IMR-90 (cell line): ENCODE results near the gene CREB5. TPM values are rescaled to one million over a fixed set of nuclear protein-coding genes. Genes with fewer than 3 reads are reported as not detected.
A peak's percentile ranks its signal among the peaks of the same experiment; 100 is the strongest.

ENCODE experiments used
- ATAC-seq: fragments of 200-7000 bp; cut with Tn5 transposase; 2 replicates; pipeline ENCODE4 v1.9.1; 2020; ENCODE audit warnings: low read depth, mild to moderate bottlenecking, moderate library complexity
- BruUV-seq: library from RNA; stranded (reverse); fragments of 400-500 nt; replicated peaks from 2 replicates; lab custom pipeline; 2021; lab: Mats Ljungman, UMichigan
- CTCF ChIA-PET: fragments of 300-600 bp; formaldehyde crosslinking; extraction: SDS; loops from one replicate; lab custom pipeline; 2021; ENCODE audit warnings: antibody characterized with exemption; lab: Yijun Ruan, JAX
- POLR2A ChIA-PET: fragments of 300-600 bp; sonication (Branson Sonifier 250); formaldehyde crosslinking; loops from one replicate; lab custom pipeline; 2022; ENCODE audit warnings: antibody characterized with exemption; ENCODE audit not compliant: unreplicated experiment; lab: Charles Lee
- DNase-seq: peaks from one replicate; pipeline ENCODE4 v3.0.0; 2013
- H2AFZ ChIP-seq: replicated peaks from 2 replicates; pipeline ENCODE3; 2013; ENCODE audit warnings: low read length, mild to moderate bottlenecking; ENCODE audit not compliant: poor library complexity
- H2AK5ac ChIP-seq: 2 replicates; pipeline ENCODE4 v1.6.1; 2013; ENCODE audit warnings: low read depth, low read length, inconsistent platforms
- H2AK9ac ChIP-seq: replicated peaks from 2 replicates; pipeline ENCODE3; 2013; ENCODE audit warnings: mild to moderate bottlenecking, low read depth, low read length, moderate library complexity; ENCODE audit not compliant: poor library complexity
- H2BK120ac ChIP-seq: 2 replicates; pipeline ENCODE4 v1.6.1; 2013; ENCODE audit warnings: low read depth, low read length, inconsistent platforms
- H2BK15ac ChIP-seq: 3 replicates; pipeline ENCODE4 v1.6.1; 2013; ENCODE audit warnings: low read depth, low read length, inconsistent platforms
- H2BK20ac ChIP-seq: 2 replicates; pipeline ENCODE4 v1.6.1; 2013; ENCODE audit warnings: low read depth, mild to moderate bottlenecking, inconsistent platforms, low read length, moderate library complexity
- H2BK5ac ChIP-seq: 2 replicates; pipeline ENCODE4 v1.6.1; 2013; ENCODE audit warnings: mild to moderate bottlenecking, low read depth, low read length, inconsistent platforms; ENCODE audit not compliant: poor library complexity, severe bottlenecking
- H3K14ac ChIP-seq: replicated peaks from 2 replicates; pipeline ENCODE4 v1.6.1; 2013; ENCODE audit warnings: low read depth, low read length, inconsistent platforms
- H3K18ac ChIP-seq: 2 replicates; pipeline ENCODE4 v1.6.1; 2013; ENCODE audit warnings: low read depth, low read length, control low read depth
- H3K23ac ChIP-seq: 2 replicates; pipeline ENCODE4 v1.6.1; 2013; ENCODE audit warnings: low read depth, low read length, inconsistent platforms
- H3K27ac ChIP-seq: 2 replicates; pipeline ENCODE4 v1.5.1; 2013; ENCODE audit warnings: mild to moderate bottlenecking, control low read depth, low read length; ENCODE audit not compliant: insufficient read depth
- H3K27me3 ChIP-seq: 2 replicates; pipeline ENCODE4 v1.6.1; 2013; ENCODE audit warnings: low read length; ENCODE audit not compliant: control insufficient read depth, insufficient read depth
- H3K36me3 ChIP-seq: 2 replicates; pipeline ENCODE4 v1.6.1; 2013; ENCODE audit warnings: low read length, mixed read lengths; ENCODE audit not compliant: control insufficient read depth, insufficient read depth
- H3K4ac ChIP-seq: 2 replicates; pipeline ENCODE4 v1.6.1; 2013; ENCODE audit warnings: low read depth, low read length, inconsistent platforms
- H3K4me1 ChIP-seq: 2 replicates; pipeline ENCODE4 v1.6.1; 2013; ENCODE audit warnings: low read length, mixed read lengths; ENCODE audit not compliant: control insufficient read depth, insufficient read depth
- H3K4me2 ChIP-seq: 2 replicates; pipeline ENCODE4 v1.6.1; 2013; ENCODE audit warnings: low read depth, mild to moderate bottlenecking, control low read depth, low read length, moderate library complexity
- H3K4me3 ChIP-seq: 2 replicates; pipeline ENCODE4 v1.5.1; 2013; ENCODE audit warnings: low read depth, mild to moderate bottlenecking, control low read depth, low read length, moderate library complexity; ENCODE audit not compliant: insufficient read depth
- H3K56ac ChIP-seq: 2 replicates; pipeline ENCODE4 v1.6.1; 2013; ENCODE audit warnings: low read length, inconsistent platforms; ENCODE audit not compliant: insufficient read depth; ENCODE audit errors: extremely low read depth
- H3K79me1 ChIP-seq, 2 experiments: 2 replicates each; pipeline ENCODE4 v1.6.1; 2013; ENCODE audit warnings: low read length in 2 of 2, inconsistent platforms in 1 of 2, low read depth in 1 of 2
- H3K9ac ChIP-seq: 2 replicates; pipeline ENCODE4 v1.6.1; 2013; ENCODE audit warnings: low read depth, low read length, control low read depth
- H3K9me1 ChIP-seq: 2 replicates; pipeline ENCODE4 v1.6.1; 2013; ENCODE audit warnings: low read length, inconsistent platforms; ENCODE audit not compliant: insufficient read depth
- H3K9me3 ChIP-seq: 2 replicates; pipeline ENCODE4 v1.6.1; 2013; ENCODE audit warnings: low read length; ENCODE audit not compliant: control insufficient read depth, insufficient read depth
- H4K20me1 ChIP-seq: 2 replicates; pipeline ENCODE4 v1.6.1; 2013; ENCODE audit warnings: low read length, inconsistent platforms; ENCODE audit not compliant: insufficient read depth
- H4K5ac ChIP-seq: 2 replicates; pipeline ENCODE4 v1.6.1; 2013; ENCODE audit warnings: mild to moderate bottlenecking, low read depth, low read length, control low read depth
- H4K8ac ChIP-seq, 2 experiments: 2 replicates each; pipeline ENCODE4 v1.6.1; 2013; ENCODE audit warnings: low read depth in 2 of 2, low read length in 2 of 2, control low read depth in 1 of 2, inconsistent platforms in 1 of 2
- H4K91ac ChIP-seq: 2 replicates; pipeline ENCODE4 v1.6.1; 2013; ENCODE audit warnings: low read depth, low read length, inconsistent platforms; ENCODE audit not compliant: insufficient read depth
- CEBPB ChIP-seq: IDR thresholded peaks from 2 replicates; pipeline ENCODE4 v1.6.1; 2012; ENCODE audit warnings: low read depth, low read length, improper control_type of control experiment
- ELK1 ChIP-seq: fragments of 150-350 bp; IDR thresholded peaks from 2 replicates; pipeline ENCODE4 v1.6.1; 2016; ENCODE audit warnings: low read depth, mild to moderate bottlenecking, low read length, moderate library complexity, borderline replicate concordance
- FOS ChIP-seq: fragments of 150-350 bp; IDR thresholded peaks from 2 replicates; pipeline ENCODE4 v1.6.1; 2016; ENCODE audit warnings: low read depth, low read length
- MAZ ChIP-seq: IDR thresholded peaks from 2 replicates; pipeline ENCODE4 v1.6.1; 2012; ENCODE audit warnings: low read depth, mild to moderate bottlenecking, low read length, improper control_type of control experiment, moderate library complexity, borderline replicate concordance
- NFE2L2 ChIP-seq: fragments of 150-350 bp; IDR thresholded peaks from 2 replicates; pipeline ENCODE4 v1.6.1; 2016; ENCODE audit warnings: low read depth, mild to moderate bottlenecking, low read length
- POLR2A ChIP-seq: IDR thresholded peaks from 2 replicates; pipeline ENCODE4 v1.6.1; 2012; ENCODE audit warnings: mild to moderate bottlenecking, low read depth, low read length
- RCOR1 ChIP-seq: IDR thresholded peaks from 2 replicates; pipeline ENCODE4 v1.6.1; 2012; ENCODE audit warnings: mild to moderate bottlenecking, low read length, improper control_type of control experiment; ENCODE audit not compliant: insufficient replicate concordance
- RFX5 ChIP-seq: IDR thresholded peaks from 2 replicates; pipeline ENCODE4 v1.8.0; 2012; ENCODE audit warnings: low read depth, mild to moderate bottlenecking, low read length, moderate library complexity
- SMC3 ChIP-seq: fragments of 150-350 bp; IDR thresholded peaks from 2 replicates; pipeline ENCODE4 v1.6.1; 2016; ENCODE audit warnings: low read depth, mild to moderate bottlenecking, antibody characterized with exemption, low read length, moderate library complexity
- USF2 ChIP-seq: fragments of 150-350 bp; IDR thresholded peaks from 2 replicates; pipeline ENCODE4 v1.6.1; 2017; ENCODE audit warnings: mild to moderate bottlenecking, antibody characterized with exemption, low read length, low read depth
- WGBS, 2 experiments: methylation state at CpG; one replicate each; pipeline versions ENCODE4 v1.1.5 to v1.1.7; 2013; ENCODE audit warnings: missing lambda C conversion rate in 2 of 2; ENCODE audit not compliant: insufficient read length in 1 of 2; ENCODE audit errors: extremely low coverage in 2 of 2; 5-methylcytosine and 5-hydroxymethylcytosine counted together
- dilution Hi-C: fragments of 300-500 bp; cut with HindIII; formaldehyde crosslinking; loops from one replicate; pipeline ENCODE4 v1.14.3; 2018; ENCODE audit warnings: low sequenced_read_pairs; ENCODE audit not compliant: unreplicated experiment
- in situ Hi-C: fragments of 300-500 bp; cut with MboI; formaldehyde crosslinking; loops from 3 replicates; pipeline ENCODE4 v1.14.3; 2019; ENCODE audit warnings: low sequenced_read_pairs, inconsistent platforms, mixed read lengths
- intact Hi-C: fragments of 100-400 bp; cut with micrococcal nuclease; formaldehyde crosslinking; loops from 2 replicates; pipeline ENCODE4 v1.10.0; 2022
- polyA plus RNA-seq, 3 experiments: library from polyadenylated mRNA; depleted of rRNA; stranded (reverse); fragments of >200 nt; gene quantifications; 2 replicates each; pipeline ENCODE4 v1.2.3, GENCODE V29; 2012; ENCODE audit warnings: low replicate concordance in 1 of 3
- total RNA-seq: library from RNA; depleted of rRNA; stranded (reverse); fragments of >200 nt; gene quantifications from 2 replicates; pipeline ENCODE4 v1.2.3, GENCODE V29; 2012
- TF ChIP-seq, protein P1 (sequence below): conservative IDR thresholded peaks from 2 replicates; pipeline ENCODE4 v1.5.1; 2012; ENCODE audit warnings: mild to moderate bottlenecking, low read depth, low read length, improper control_type of control experiment

CREB5 gene
- total and polyA plus RNA-seq, 2 of the 4 experiments (the other 2 are of a cell fraction): 7.3 to 13.1 TPM

DNA sequence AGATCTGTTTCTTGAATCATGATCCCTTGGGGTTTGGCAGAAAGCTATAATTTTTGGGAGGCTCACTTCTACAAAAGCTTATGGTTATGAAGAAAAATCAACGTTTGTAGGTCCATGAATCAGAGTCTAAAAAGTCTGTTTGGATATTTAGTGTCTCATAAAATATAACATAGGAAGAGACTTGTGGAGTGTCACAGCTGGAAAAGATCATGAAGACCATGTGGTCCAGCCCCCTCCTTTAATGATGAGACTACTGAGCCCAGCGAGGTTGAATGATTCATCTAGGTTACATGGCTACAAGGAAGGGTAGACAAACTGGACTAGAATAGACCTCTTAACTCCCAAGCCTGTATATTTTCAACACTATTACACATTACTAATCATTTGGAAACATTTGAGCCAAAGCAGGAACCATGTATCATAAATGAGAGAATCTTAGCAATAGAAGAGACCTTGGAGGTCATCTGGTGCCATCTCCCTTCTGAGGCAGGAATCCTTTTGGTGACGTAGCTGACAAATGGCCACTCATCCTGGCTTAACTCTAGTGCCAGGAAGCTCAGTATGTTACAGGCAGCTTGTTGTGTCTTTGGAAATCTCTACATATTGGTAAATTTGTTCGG is 152.5 kb downstream of the CREB5 start:
- H2BK120ac ChIP-seq: no peak overlapping the region
- H4K8ac ChIP-seq: no peak overlapping the region
- H3K56ac ChIP-seq: no peak overlapping the region
- in situ Hi-C loops: no loop called here
- 0 out of 4 replicates have a peak, but pooled peaks cover 0 to 3% of the 10 kb centered on the region in 2 experiments for H3K79me1 ChIP-seq
- H3K27me3 ChIP-seq: no peaks in the 10 kb centered on the region
- H3K9ac ChIP-seq: no peak overlapping the region
- H4K5ac ChIP-seq: no peak overlapping the region
- CTCF ChIA-PET: no interaction called here
- no peaks in the 10 kb centered on the region for H4K20me1 ChIP-seq
- H3K14ac ChIP-seq: no peak overlapping the region
- H3K4ac ChIP-seq: no peak overlapping the region
- H3K4me3 ChIP-seq: no peak overlapping the region
- H3K4me2 ChIP-seq: no peak overlapping the region
- no peak overlapping the region for H2BK15ac ChIP-seq
- no peak overlapping the region for H3K27ac ChIP-seq
- H3K9me1 ChIP-seq: no peaks in the 10 kb centered on the region
- no peak for ATAC-seq
- no peak overlapping the region for H2AK5ac ChIP-seq
- H3K4me1 ChIP-seq: no peaks in the 10 kb centered on the region
- dilution Hi-C loops: no loop called here
- BruUV-seq: no TSS peak
- no CpG with 5 or more reads among the region's 4 CpGs for WGBS, 2 experiments
- no peak overlapping the region for H2BK20ac ChIP-seq
- no peak overlapping the region for H3K23ac ChIP-seq
- no peak overlapping the region for H4K91ac ChIP-seq
- no peak overlapping the region for H3K18ac ChIP-seq
- POLR2A ChIA-PET: no interaction called here
- no peak overlapping the region for H2AK9ac ChIP-seq
- H3K9me3 ChIP-seq: no peaks in the 10 kb centered on the region
- intact Hi-C loops: no loop called here
- H2AFZ ChIP-seq: no peak overlapping the region
- no peak for TF ChIP-seq SMC3
- no peak for TF ChIP-seq RFX5
- no peak for TF ChIP-seq RCOR1
- no peak for TF ChIP-seq MAZ
- TF ChIP-seq CEBPB: no peak
- no peak for TF ChIP-seq FOS
- TF ChIP-seq, protein P1, sequence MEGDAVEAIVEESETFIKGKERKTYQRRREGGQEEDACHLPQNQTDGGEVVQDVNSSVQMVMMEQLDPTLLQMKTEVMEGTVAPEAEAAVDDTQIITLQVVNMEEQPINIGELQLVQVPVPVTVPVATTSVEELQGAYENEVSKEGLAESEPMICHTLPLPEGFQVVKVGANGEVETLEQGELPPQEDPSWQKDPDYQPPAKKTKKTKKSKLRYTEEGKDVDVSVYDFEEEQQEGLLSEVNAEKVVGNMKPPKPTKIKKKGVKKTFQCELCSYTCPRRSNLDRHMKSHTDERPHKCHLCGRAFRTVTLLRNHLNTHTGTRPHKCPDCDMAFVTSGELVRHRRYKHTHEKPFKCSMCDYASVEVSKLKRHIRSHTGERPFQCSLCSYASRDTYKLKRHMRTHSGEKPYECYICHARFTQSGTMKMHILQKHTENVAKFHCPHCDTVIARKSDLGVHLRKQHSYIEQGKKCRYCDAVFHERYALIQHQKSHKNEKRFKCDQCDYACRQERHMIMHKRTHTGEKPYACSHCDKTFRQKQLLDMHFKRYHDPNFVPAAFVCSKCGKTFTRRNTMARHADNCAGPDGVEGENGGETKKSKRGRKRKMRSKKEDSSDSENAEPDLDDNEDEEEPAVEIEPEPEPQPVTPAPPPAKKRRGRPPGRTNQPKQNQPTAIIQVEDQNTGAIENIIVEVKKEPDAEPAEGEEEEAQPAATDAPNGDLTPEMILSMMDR: no peak
- TF ChIP-seq POLR2A: no peak
- TF ChIP-seq USF2: no peak
- no peak for TF ChIP-seq NFE2L2
- no peak for TF ChIP-seq ELK1
- no peaks in the 10 kb centered on the region for H3K36me3 ChIP-seq
- peak; percentile 53 for DNase-seq
- H2BK5ac ChIP-seq: no peak overlapping the region
